IMR-90 (cell line): ENCODE data around the gene MRPL32. TPM values are rescaled to one million over a fixed set of nuclear protein-coding genes. Genes with fewer than 3 reads are reported as not detected.

Experiments
- ATAC-seq: fragments of 200-7000 bp; cut with Tn5 transposase; 2 replicates; pipeline ENCODE4 v1.9.1; 2020; ENCODE audit warnings: low read depth, mild to moderate bottlenecking, moderate library complexity
- BruUV-seq: library from RNA; stranded (reverse); fragments of 400-500 nt; replicated peaks from 2 replicates; lab custom pipeline; 2021; lab: Mats Ljungman, UMichigan
- CTCF ChIA-PET: fragments of 300-600 bp; formaldehyde crosslinking; extraction: SDS; loops from one replicate; lab custom pipeline; 2021; ENCODE audit warnings: antibody characterized with exemption; lab: Yijun Ruan, JAX
- POLR2A ChIA-PET: fragments of 300-600 bp; sonication (Branson Sonifier 250); formaldehyde crosslinking; loops from one replicate; lab custom pipeline; 2022; ENCODE audit warnings: antibody characterized with exemption; ENCODE audit not compliant: unreplicated experiment; lab: Charles Lee
- DNase-seq: peaks from one replicate; pipeline ENCODE4 v3.0.0; 2013
- H2AFZ ChIP-seq: replicated peaks from 2 replicates; pipeline ENCODE3; 2013; ENCODE audit warnings: low read length, mild to moderate bottlenecking; ENCODE audit not compliant: poor library complexity
- H2AK5ac ChIP-seq: 2 replicates; pipeline ENCODE4 v1.6.1; 2013; ENCODE audit warnings: low read depth, low read length, inconsistent platforms
- H2AK9ac ChIP-seq: replicated peaks from 2 replicates; pipeline ENCODE3; 2013; ENCODE audit warnings: mild to moderate bottlenecking, low read depth, low read length, moderate library complexity; ENCODE audit not compliant: poor library complexity
- H2BK120ac ChIP-seq: 2 replicates; pipeline ENCODE4 v1.6.1; 2013; ENCODE audit warnings: low read depth, low read length, inconsistent platforms
- H2BK15ac ChIP-seq: 3 replicates; pipeline ENCODE4 v1.6.1; 2013; ENCODE audit warnings: low read depth, low read length, inconsistent platforms
- H2BK20ac ChIP-seq: 2 replicates; pipeline ENCODE4 v1.6.1; 2013; ENCODE audit warnings: low read depth, mild to moderate bottlenecking, inconsistent platforms, low read length, moderate library complexity
- H2BK5ac ChIP-seq: 2 replicates; pipeline ENCODE4 v1.6.1; 2013; ENCODE audit warnings: mild to moderate bottlenecking, low read depth, low read length, inconsistent platforms; ENCODE audit not compliant: poor library complexity, severe bottlenecking
- H3K14ac ChIP-seq: replicated peaks from 2 replicates; pipeline ENCODE4 v1.6.1; 2013; ENCODE audit warnings: low read depth, low read length, inconsistent platforms
- H3K18ac ChIP-seq: 2 replicates; pipeline ENCODE4 v1.6.1; 2013; ENCODE audit warnings: low read depth, low read length, control low read depth
- H3K23ac ChIP-seq: 2 replicates; pipeline ENCODE4 v1.6.1; 2013; ENCODE audit warnings: low read depth, low read length, inconsistent platforms
- H3K27ac ChIP-seq: 2 replicates; pipeline ENCODE4 v1.5.1; 2013; ENCODE audit warnings: mild to moderate bottlenecking, control low read depth, low read length; ENCODE audit not compliant: insufficient read depth
- H3K27me3 ChIP-seq: 2 replicates; pipeline ENCODE4 v1.6.1; 2013; ENCODE audit warnings: low read length; ENCODE audit not compliant: control insufficient read depth, insufficient read depth
- H3K36me3 ChIP-seq: 2 replicates; pipeline ENCODE4 v1.6.1; 2013; ENCODE audit warnings: low read length, mixed read lengths; ENCODE audit not compliant: control insufficient read depth, insufficient read depth
- H3K4ac ChIP-seq: 2 replicates; pipeline ENCODE4 v1.6.1; 2013; ENCODE audit warnings: low read depth, low read length, inconsistent platforms
- H3K4me1 ChIP-seq: 2 replicates; pipeline ENCODE4 v1.6.1; 2013; ENCODE audit warnings: low read length, mixed read lengths; ENCODE audit not compliant: control insufficient read depth, insufficient read depth
- H3K4me2 ChIP-seq: 2 replicates; pipeline ENCODE4 v1.6.1; 2013; ENCODE audit warnings: low read depth, mild to moderate bottlenecking, control low read depth, low read length, moderate library complexity
- H3K4me3 ChIP-seq: 2 replicates; pipeline ENCODE4 v1.5.1; 2013; ENCODE audit warnings: low read depth, mild to moderate bottlenecking, control low read depth, low read length, moderate library complexity; ENCODE audit not compliant: insufficient read depth
- H3K56ac ChIP-seq: 2 replicates; pipeline ENCODE4 v1.6.1; 2013; ENCODE audit warnings: low read length, inconsistent platforms; ENCODE audit not compliant: insufficient read depth; ENCODE audit errors: extremely low read depth
- H3K79me1 ChIP-seq, 2 experiments: 2 replicates each; pipeline ENCODE4 v1.6.1; 2013; ENCODE audit warnings: low read length in 2 of 2, inconsistent platforms in 1 of 2, low read depth in 1 of 2
- H3K9ac ChIP-seq: 2 replicates; pipeline ENCODE4 v1.6.1; 2013; ENCODE audit warnings: low read depth, low read length, control low read depth
- H3K9me1 ChIP-seq: 2 replicates; pipeline ENCODE4 v1.6.1; 2013; ENCODE audit warnings: low read length, inconsistent platforms; ENCODE audit not compliant: insufficient read depth
- H3K9me3 ChIP-seq: 2 replicates; pipeline ENCODE4 v1.6.1; 2013; ENCODE audit warnings: low read length; ENCODE audit not compliant: control insufficient read depth, insufficient read depth
- H4K20me1 ChIP-seq: 2 replicates; pipeline ENCODE4 v1.6.1; 2013; ENCODE audit warnings: low read length, inconsistent platforms; ENCODE audit not compliant: insufficient read depth
- H4K5ac ChIP-seq: 2 replicates; pipeline ENCODE4 v1.6.1; 2013; ENCODE audit warnings: mild to moderate bottlenecking, low read depth, low read length, control low read depth
- H4K8ac ChIP-seq, 2 experiments: 2 replicates each; pipeline ENCODE4 v1.6.1; 2013; ENCODE audit warnings: low read depth in 2 of 2, low read length in 2 of 2, control low read depth in 1 of 2, inconsistent platforms in 1 of 2
- H4K91ac ChIP-seq: 2 replicates; pipeline ENCODE4 v1.6.1; 2013; ENCODE audit warnings: low read depth, low read length, inconsistent platforms; ENCODE audit not compliant: insufficient read depth
- BHLHE40 ChIP-seq: fragments of 150-350 bp; IDR thresholded peaks from 2 replicates; pipeline ENCODE4 v1.6.1; 2016; ENCODE audit warnings: mild to moderate bottlenecking, low read depth, low read length
- CEBPB ChIP-seq: IDR thresholded peaks from 2 replicates; pipeline ENCODE4 v1.6.1; 2012; ENCODE audit warnings: low read depth, low read length, improper control_type of control experiment
- CHD1 ChIP-seq: IDR thresholded peaks from 2 replicates; pipeline ENCODE4 v1.6.1; 2012; ENCODE audit warnings: low read depth, low read length, improper control_type of control experiment
- FOS ChIP-seq: fragments of 150-350 bp; IDR thresholded peaks from 2 replicates; pipeline ENCODE4 v1.6.1; 2016; ENCODE audit warnings: low read depth, low read length
- MAFK ChIP-seq: IDR thresholded peaks from 2 replicates; pipeline ENCODE4 v1.6.1; 2012; ENCODE audit warnings: low read depth, low read length, improper control_type of control experiment
- MAZ ChIP-seq: IDR thresholded peaks from 2 replicates; pipeline ENCODE4 v1.6.1; 2012; ENCODE audit warnings: low read depth, mild to moderate bottlenecking, low read length, improper control_type of control experiment, moderate library complexity, borderline replicate concordance
- MXI1 ChIP-seq: IDR thresholded peaks from 2 replicates; pipeline ENCODE4 v1.6.1; 2012; ENCODE audit warnings: low read depth, mild to moderate bottlenecking, low read length, moderate library complexity, borderline replicate concordance
- NFE2L2 ChIP-seq: fragments of 150-350 bp; IDR thresholded peaks from 2 replicates; pipeline ENCODE4 v1.6.1; 2016; ENCODE audit warnings: low read depth, mild to moderate bottlenecking, low read length
- POLR2A ChIP-seq: IDR thresholded peaks from 2 replicates; pipeline ENCODE4 v1.6.1; 2012; ENCODE audit warnings: mild to moderate bottlenecking, low read depth, low read length
- RAD21 ChIP-seq: IDR thresholded peaks from 2 replicates; pipeline ENCODE4 v1.6.1; 2012; ENCODE audit warnings: low read length, improper control_type of control experiment
- RCOR1 ChIP-seq: IDR thresholded peaks from 2 replicates; pipeline ENCODE4 v1.6.1; 2012; ENCODE audit warnings: mild to moderate bottlenecking, low read length, improper control_type of control experiment; ENCODE audit not compliant: insufficient replicate concordance
- RFX5 ChIP-seq: IDR thresholded peaks from 2 replicates; pipeline ENCODE4 v1.8.0; 2012; ENCODE audit warnings: low read depth, mild to moderate bottlenecking, low read length, moderate library complexity
- SMC3 ChIP-seq: fragments of 150-350 bp; IDR thresholded peaks from 2 replicates; pipeline ENCODE4 v1.6.1; 2016; ENCODE audit warnings: low read depth, mild to moderate bottlenecking, antibody characterized with exemption, low read length, moderate library complexity
- WGBS, 2 experiments: methylation state at CpG; one replicate each; pipeline versions ENCODE4 v1.1.5 to v1.1.7; 2013; ENCODE audit warnings: missing lambda C conversion rate in 2 of 2; ENCODE audit not compliant: insufficient read length in 1 of 2; ENCODE audit errors: extremely low coverage in 2 of 2; 5-methylcytosine and 5-hydroxymethylcytosine counted together
- dilution Hi-C: fragments of 300-500 bp; cut with HindIII; formaldehyde crosslinking; loops from one replicate; pipeline ENCODE4 v1.14.3; 2018; ENCODE audit warnings: low sequenced_read_pairs; ENCODE audit not compliant: unreplicated experiment
- in situ Hi-C: fragments of 300-500 bp; cut with MboI; formaldehyde crosslinking; loops from 3 replicates; pipeline ENCODE4 v1.14.3; 2019; ENCODE audit warnings: low sequenced_read_pairs, inconsistent platforms, mixed read lengths
- intact Hi-C: fragments of 100-400 bp; cut with micrococcal nuclease; formaldehyde crosslinking; loops from 2 replicates; pipeline ENCODE4 v1.10.0; 2022
- polyA plus RNA-seq, 3 experiments: library from polyadenylated mRNA; depleted of rRNA; stranded (reverse); fragments of >200 nt; gene quantifications; 2 replicates each; pipeline ENCODE4 v1.2.3, GENCODE V29; 2012; ENCODE audit warnings: low replicate concordance in 1 of 3
- total RNA-seq: library from RNA; depleted of rRNA; stranded (reverse); fragments of >200 nt; gene quantifications from 2 replicates; pipeline ENCODE4 v1.2.3, GENCODE V29; 2012
- TF ChIP-seq, protein P1 (sequence below): fragments of 150-350 bp; IDR thresholded peaks from 2 replicates; pipeline ENCODE4 v1.6.1; 2016; ENCODE audit warnings: low read depth, mild to moderate bottlenecking, low read length, moderate library complexity, borderline replicate concordance
- TF ChIP-seq, protein P2 (sequence below): conservative IDR thresholded peaks from 2 replicates; pipeline ENCODE4 v1.5.1; 2012; ENCODE audit warnings: mild to moderate bottlenecking, low read depth, low read length, improper control_type of control experiment
- TF ChIP-seq, protein P3 (sequence below): fragments of 150-350 bp; IDR thresholded peaks from 2 replicates; pipeline ENCODE4 v1.6.1; 2017; ENCODE audit warnings: mild to moderate bottlenecking, antibody characterized with exemption, low read length, low read depth

The MRPL32 gene
- total and polyA plus RNA-seq, 2 of the 4 experiments (the other 2 are of a cell fraction): 42.3 to 75.3 TPM

DNA sequence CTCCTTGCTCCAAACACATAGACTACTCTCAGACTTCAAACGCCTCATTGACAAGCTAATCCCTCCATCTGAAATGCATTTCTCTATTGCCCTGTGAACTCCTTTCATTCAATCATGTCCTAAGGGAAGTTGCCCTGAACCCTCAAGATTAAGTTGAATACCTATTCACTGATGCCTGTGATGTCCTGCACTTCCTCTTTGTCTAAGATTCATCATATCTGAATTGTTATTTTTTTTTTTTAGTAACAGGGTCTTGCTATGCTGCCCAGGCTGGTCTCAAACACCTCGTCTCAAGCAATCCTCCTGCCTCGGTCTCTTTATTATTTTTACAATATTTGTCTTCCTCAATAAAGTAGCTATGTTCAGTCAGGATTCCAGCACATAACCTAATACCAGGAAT, 3.4 kb upstream of the MRPL32 start:
- H3K4me2 ChIP-seq: no peak overlapping the region
- H3K9ac ChIP-seq: no peak overlapping the region
- H4K20me1 ChIP-seq: peaks cover 34% of the 10 kb centered on the region
- no peak overlapping the region for H3K23ac ChIP-seq
- ChIA-PET CTCF (interaction anchor here (1.1 to 1.9 kb wide), 2 partner anchors 14 to 18 kb away, joined by 3 to 4 read pairs; no protein-coding TSS in a partner anchor), POLR2A (no interaction called here)
- no peaks in the 10 kb centered on the region for H3K9me3 ChIP-seq
- intact Hi-C loops (no loop called here), in situ Hi-C loops (loop anchor here (25.0 kb wide), 1 partner anchor 909 kb away; no protein-coding TSS in a partner anchor), dilution Hi-C loops (loop anchor here (25.0 kb wide), 1 partner anchor 309 kb away; no protein-coding TSS in a partner anchor)
- H3K4me1 ChIP-seq: peaks cover 4% of the 10 kb centered on the region
- H2AFZ ChIP-seq: no peak overlapping the region
- H4K5ac ChIP-seq: no peak overlapping the region
- TF ChIP-seq, protein P1, sequence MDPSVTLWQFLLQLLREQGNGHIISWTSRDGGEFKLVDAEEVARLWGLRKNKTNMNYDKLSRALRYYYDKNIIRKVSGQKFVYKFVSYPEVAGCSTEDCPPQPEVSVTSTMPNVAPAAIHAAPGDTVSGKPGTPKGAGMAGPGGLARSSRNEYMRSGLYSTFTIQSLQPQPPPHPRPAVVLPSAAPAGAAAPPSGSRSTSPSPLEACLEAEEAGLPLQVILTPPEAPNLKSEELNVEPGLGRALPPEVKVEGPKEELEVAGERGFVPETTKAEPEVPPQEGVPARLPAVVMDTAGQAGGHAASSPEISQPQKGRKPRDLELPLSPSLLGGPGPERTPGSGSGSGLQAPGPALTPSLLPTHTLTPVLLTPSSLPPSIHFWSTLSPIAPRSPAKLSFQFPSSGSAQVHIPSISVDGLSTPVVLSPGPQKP: no peak
- TF ChIP-seq, protein P2, sequence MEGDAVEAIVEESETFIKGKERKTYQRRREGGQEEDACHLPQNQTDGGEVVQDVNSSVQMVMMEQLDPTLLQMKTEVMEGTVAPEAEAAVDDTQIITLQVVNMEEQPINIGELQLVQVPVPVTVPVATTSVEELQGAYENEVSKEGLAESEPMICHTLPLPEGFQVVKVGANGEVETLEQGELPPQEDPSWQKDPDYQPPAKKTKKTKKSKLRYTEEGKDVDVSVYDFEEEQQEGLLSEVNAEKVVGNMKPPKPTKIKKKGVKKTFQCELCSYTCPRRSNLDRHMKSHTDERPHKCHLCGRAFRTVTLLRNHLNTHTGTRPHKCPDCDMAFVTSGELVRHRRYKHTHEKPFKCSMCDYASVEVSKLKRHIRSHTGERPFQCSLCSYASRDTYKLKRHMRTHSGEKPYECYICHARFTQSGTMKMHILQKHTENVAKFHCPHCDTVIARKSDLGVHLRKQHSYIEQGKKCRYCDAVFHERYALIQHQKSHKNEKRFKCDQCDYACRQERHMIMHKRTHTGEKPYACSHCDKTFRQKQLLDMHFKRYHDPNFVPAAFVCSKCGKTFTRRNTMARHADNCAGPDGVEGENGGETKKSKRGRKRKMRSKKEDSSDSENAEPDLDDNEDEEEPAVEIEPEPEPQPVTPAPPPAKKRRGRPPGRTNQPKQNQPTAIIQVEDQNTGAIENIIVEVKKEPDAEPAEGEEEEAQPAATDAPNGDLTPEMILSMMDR: no peak
- TF ChIP-seq RAD21 (no peak), CEBPB (no peak), NFE2L2 (no peak), BHLHE40 (no peak), MAZ (no peak), RFX5 (no peak), RCOR1 (no peak), CHD1 (no peak), MAFK (no peak), MXI1 (no peak), FOS (no peak), SMC3 (no peak), POLR2A (no peak)
- TF ChIP-seq, protein P3, sequence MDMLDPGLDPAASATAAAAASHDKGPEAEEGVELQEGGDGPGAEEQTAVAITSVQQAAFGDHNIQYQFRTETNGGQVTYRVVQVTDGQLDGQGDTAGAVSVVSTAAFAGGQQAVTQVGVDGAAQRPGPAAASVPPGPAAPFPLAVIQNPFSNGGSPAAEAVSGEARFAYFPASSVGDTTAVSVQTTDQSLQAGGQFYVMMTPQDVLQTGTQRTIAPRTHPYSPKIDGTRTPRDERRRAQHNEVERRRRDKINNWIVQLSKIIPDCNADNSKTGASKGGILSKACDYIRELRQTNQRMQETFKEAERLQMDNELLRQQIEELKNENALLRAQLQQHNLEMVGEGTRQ: no peak
- H2BK15ac ChIP-seq: no peak overlapping the region; the same call in 2 of the 3 replicates
- H3K18ac ChIP-seq: no peak overlapping the region
- H4K91ac ChIP-seq: no peak overlapping the region
- no peak for DNase-seq
- H3K4me3 ChIP-seq: no peak overlapping the region
- no peak overlapping the region for H3K14ac ChIP-seq
- no peak overlapping the region for H3K4ac ChIP-seq
- H2BK5ac ChIP-seq: no peak overlapping the region
- no TSS peak for BruUV-seq
- no peak overlapping the region for H2BK120ac ChIP-seq
- peaks cover 13 to 64% of the 10 kb centered on the region in 2 experiments; a peak in 3 of 4 replicates for H3K79me1 ChIP-seq
- H2AK9ac ChIP-seq: no peak overlapping the region
- H3K27ac ChIP-seq: no peak overlapping the region
- no CpG with 5 or more reads among the region's 3 CpGs for WGBS, 2 experiments
- no peak overlapping the region for H2AK5ac ChIP-seq
- H3K9me1 ChIP-seq: peaks cover 2% of the 10 kb centered on the region; the same call in 1 of the 2 replicates
- H4K8ac ChIP-seq: no peak overlapping the region
- H2BK20ac ChIP-seq: no peak overlapping the region
- no peaks in the 10 kb centered on the region for H3K27me3 ChIP-seq
- ATAC-seq: no peak
- H3K56ac ChIP-seq: no peak overlapping the region
- peaks cover 15% of the 10 kb centered on the region for H3K36me3 ChIP-seq
